HCT116 (cell line): Measurements from ENCODE around the gene RAC2. TPM values are rescaled to one million over a fixed set of nuclear protein-coding genes. Genes with fewer than 3 reads are reported as not detected.

Experiments used
- ATAC-seq: fragments of 200-7000 bp; cut with Tn5 transposase; 2 replicates; pipeline ENCODE4 v1.9.1; 2020; ENCODE audit warnings: mild to moderate bottlenecking, moderate library complexity
- BruUV-seq: library from RNA; stranded (reverse); fragments of 400-500 nt; replicated peaks from 2 replicates; lab custom pipeline; 2021; lab: Mats Ljungman, UMichigan
- CTCF ChIA-PET: fragments of 300-600 bp; sonication (Branson Sonifier 250); formaldehyde crosslinking; loops from one replicate; lab custom pipeline; 2021; ENCODE audit warnings: antibody characterized with exemption; lab: Charles Lee
- POLR2A ChIA-PET: fragments of 300-600, 350-600 bp; sonication (Branson Sonifier 250); formaldehyde crosslinking; loops from one replicate; lab custom pipeline; 2021; ENCODE audit warnings: antibody characterized with exemption; lab: Charles Lee
- RAD21 ChIA-PET, 2 experiments: fragments of 300-600 bp; sonication (Branson Sonifier 250); formaldehyde crosslinking; loops; one replicate each; lab custom pipeline; 2023; ENCODE audit warnings: low total read pairs in 2 of 2; ENCODE audit not compliant: uncharacterized antibody in 2 of 2, unreplicated experiment in 2 of 2, low non-redundant PET in 1 of 2; lab: Charles Lee
- DNase-seq: peaks from one replicate; pipeline ENCODE4 v3.0.0-alpha.2; 2010; ENCODE audit warnings: low read depth, low spot score
- H2AFZ ChIP-seq: fragments of 200-600 bp; shearing (Covaris generic), sonication (generic); 2 replicates; pipeline ENCODE4 v1.6.1; 2017; ENCODE audit warnings: low read depth, mixed run types, mixed read lengths, antibody characterized with exemption, low read length; ENCODE audit not compliant: poor library complexity, severe bottlenecking
- H3K27ac ChIP-seq: 2 replicates; pipeline ENCODE4 v1.5.1; 2012; ENCODE audit warnings: low read depth, low read length
- H3K27me3 ChIP-seq: fragments of 200-600 bp; sonication (generic); 2 replicates; pipeline ENCODE4 v1.6.1; 2016; ENCODE audit warnings: mixed run types, low read length, mixed read lengths; ENCODE audit not compliant: insufficient read depth
- H3K36me3 ChIP-seq, 2 experiments: fragments of 200-500 bp in 1 of 2; fragments of 200-600 bp in 1 of 2; sonication (Bioruptor generic) in 1 of 2; sonication (generic) in 1 of 2; 2 replicates each; pipeline versions ENCODE4 v1.5.1 to v1.6.1; 2014 to 2016; ENCODE audit warnings: low read length in 2 of 2, inconsistent platforms in 1 of 2, mixed read lengths in 1 of 2, mixed run types in 1 of 2; ENCODE audit not compliant: insufficient read depth in 2 of 2, control insufficient read depth in 1 of 2
- H3K4me1 ChIP-seq, 2 experiments: fragments of 200-600 bp in 1 of 2; sonication (generic) in 1 of 2; 2 replicates each; pipeline versions ENCODE4 v1.5.1 to v1.6.1; 2012 to 2017; ENCODE audit warnings: low read length in 2 of 2, inconsistent platforms in 1 of 2, mild to moderate bottlenecking in 1 of 2, mixed read lengths in 1 of 2, mixed run types in 1 of 2, moderate library complexity in 1 of 2; ENCODE audit not compliant: insufficient read depth in 2 of 2, control insufficient read depth in 1 of 2
- H3K4me2 ChIP-seq: fragments of 200-600 bp; sonication (generic); 2 replicates; pipeline ENCODE4 v1.6.1; 2017; ENCODE audit warnings: mixed run types, low read length, mixed read lengths
- H3K4me3 ChIP-seq, 2 experiments: fragments of 200-600 bp in 1 of 2; sonication (generic) in 1 of 2; replicated peaks in 1 of 2; 2 replicates each; pipeline ENCODE4 v1.5.1; 2011 to 2016; ENCODE audit warnings: low read length in 2 of 2, control low read depth in 1 of 2, low read depth in 1 of 2, mild to moderate bottlenecking in 1 of 2, mixed read lengths in 1 of 2, mixed run types in 1 of 2
- H3K79me2 ChIP-seq: fragments of 200-600 bp; sonication (generic); 2 replicates; pipeline ENCODE4 v1.6.1; 2017; ENCODE audit warnings: mild to moderate bottlenecking, mixed run types, low read length, moderate library complexity, mixed read lengths; ENCODE audit not compliant: insufficient read depth
- H3K9ac ChIP-seq: fragments of 200-600 bp; sonication (generic); 2 replicates; pipeline ENCODE4 v1.6.1; 2016; ENCODE audit warnings: low read length, mixed read lengths
- H3K9me2 ChIP-seq: fragments of 200-600 bp; sonication (generic), shearing (Covaris generic); 2 replicates; pipeline ENCODE4 v1.6.1; 2017; ENCODE audit warnings: mixed run types, mild to moderate bottlenecking, moderate library complexity; ENCODE audit not compliant: insufficient read depth
- H3K9me3 ChIP-seq, 2 experiments: fragments of 200-500 bp in 1 of 2; fragments of 200-600 bp in 1 of 2; sonication (Bioruptor generic) in 1 of 2; sonication (generic) in 1 of 2; 2 replicates each; pipeline ENCODE4 v1.6.1; 2014 to 2017; ENCODE audit warnings: low read length in 2 of 2, mixed read lengths in 2 of 2, inconsistent platforms in 1 of 2, low read depth in 1 of 2, mild to moderate bottlenecking in 1 of 2, mixed run types in 1 of 2, moderate library complexity in 1 of 2; ENCODE audit not compliant: control insufficient read depth in 1 of 2, insufficient read depth in 1 of 2
- H4K20me1 ChIP-seq: fragments of 200-600 bp; sonication (generic), shearing (Covaris generic); 2 replicates; pipeline ENCODE4 v1.6.1; 2017; ENCODE audit warnings: mixed run types, mild to moderate bottlenecking, moderate library complexity; ENCODE audit not compliant: insufficient read depth
- CBX3 ChIP-seq: IDR thresholded peaks from 2 replicates; pipeline ENCODE4 v1.6.1; 2012; ENCODE audit warnings: low read depth
- FOSL1 ChIP-seq: IDR thresholded peaks from 2 replicates; pipeline ENCODE4 v1.6.1; 2012; ENCODE audit warnings: low read depth
- JUND ChIP-seq: IDR thresholded peaks from 2 replicates; pipeline ENCODE4 v1.6.1; 2012
- POLR2A ChIP-seq: IDR thresholded peaks from 2 replicates; pipeline ENCODE4 v1.7.0; 2011; ENCODE audit warnings: borderline replicate concordance; ENCODE audit not compliant: insufficient read depth, insufficient read length; ENCODE audit errors: extremely low read depth
- POLR2AphosphoS5 ChIP-seq: IDR thresholded peaks from 2 replicates; pipeline ENCODE4 v1.6.1; 2011; ENCODE audit warnings: mild to moderate bottlenecking, low read depth, low read length, moderate library complexity
- RAD21 ChIP-seq: IDR thresholded peaks from 2 replicates; pipeline ENCODE4 v1.6.1; 2012; ENCODE audit warnings: low read depth, mild to moderate bottlenecking
- SIN3A ChIP-seq: IDR thresholded peaks from 2 replicates; pipeline ENCODE4 v1.6.1; 2012; ENCODE audit warnings: low read depth
- SRF ChIP-seq: IDR thresholded peaks from 2 replicates; pipeline ENCODE4 v1.6.1; 2012; ENCODE audit warnings: low read depth
- YY1 ChIP-seq: IDR thresholded peaks from 2 replicates; pipeline ENCODE4 v1.6.1; 2011; ENCODE audit warnings: low read length, low read depth, moderate library complexity, mild to moderate bottlenecking; ENCODE audit not compliant: insufficient replicate concordance; ENCODE audit errors: extremely low read depth
- ZFX ChIP-seq: fragments of 450-650 bp; IDR thresholded peaks from 2 replicates; pipeline ENCODE4 v1.6.1; 2017
- ZNF274 ChIP-seq: fragments of 200-500 bp; sonication (Bioruptor generic); IDR thresholded peaks from 2 replicates; pipeline ENCODE4 v1.6.1; 2014; ENCODE audit warnings: mild to moderate bottlenecking, low read depth, low read length, inconsistent platforms
- intact Hi-C: fragments of 100-400 bp; cut with micrococcal nuclease; formaldehyde crosslinking; loops from 2 replicates; pipeline ENCODE4 v1.10.0; 2022
- total RNA-seq: library from RNA; stranded (reverse); gene quantifications from one replicate; pipeline ENCODE4 v1.2.1, GENCODE V29; 2021; ENCODE audit not compliant: unreplicated experiment
- TF ChIP-seq, protein P1 (sequence below): IDR thresholded peaks from 2 replicates; pipeline ENCODE4 v1.6.1; 2012
- TF ChIP-seq, protein P2 (sequence below): IDR thresholded peaks from 2 replicates; pipeline ENCODE4 v1.6.1; 2011; ENCODE audit warnings: mild to moderate bottlenecking, low read length, moderate library complexity; ENCODE audit not compliant: insufficient replicate concordance; ENCODE audit errors: extremely low read depth
- TF ChIP-seq, protein P3 (sequence below), 3 experiments: fragments of 200-600 bp in 1 of 3; sonication (generic) in 1 of 3; IDR thresholded peaks in 2 of 3; conservative IDR thresholded peaks in 1 of 3; 2 replicates each; pipeline ENCODE4 v1.5.1; 2012 to 2017; ENCODE audit warnings: low read depth in 2 of 3, low read length in 2 of 3, antibody characterized with exemption in 1 of 3, borderline replicate concordance in 1 of 3, control low read depth in 1 of 3, mild to moderate bottlenecking in 1 of 3, mixed read lengths in 1 of 3, mixed run types in 1 of 3, moderate library complexity in 1 of 3; ENCODE audit not compliant: insufficient read depth in 1 of 3

The RAC2 gene
- total RNA-seq, 1 experiment from 2014 or later = 62.0 TPM

DNA sequence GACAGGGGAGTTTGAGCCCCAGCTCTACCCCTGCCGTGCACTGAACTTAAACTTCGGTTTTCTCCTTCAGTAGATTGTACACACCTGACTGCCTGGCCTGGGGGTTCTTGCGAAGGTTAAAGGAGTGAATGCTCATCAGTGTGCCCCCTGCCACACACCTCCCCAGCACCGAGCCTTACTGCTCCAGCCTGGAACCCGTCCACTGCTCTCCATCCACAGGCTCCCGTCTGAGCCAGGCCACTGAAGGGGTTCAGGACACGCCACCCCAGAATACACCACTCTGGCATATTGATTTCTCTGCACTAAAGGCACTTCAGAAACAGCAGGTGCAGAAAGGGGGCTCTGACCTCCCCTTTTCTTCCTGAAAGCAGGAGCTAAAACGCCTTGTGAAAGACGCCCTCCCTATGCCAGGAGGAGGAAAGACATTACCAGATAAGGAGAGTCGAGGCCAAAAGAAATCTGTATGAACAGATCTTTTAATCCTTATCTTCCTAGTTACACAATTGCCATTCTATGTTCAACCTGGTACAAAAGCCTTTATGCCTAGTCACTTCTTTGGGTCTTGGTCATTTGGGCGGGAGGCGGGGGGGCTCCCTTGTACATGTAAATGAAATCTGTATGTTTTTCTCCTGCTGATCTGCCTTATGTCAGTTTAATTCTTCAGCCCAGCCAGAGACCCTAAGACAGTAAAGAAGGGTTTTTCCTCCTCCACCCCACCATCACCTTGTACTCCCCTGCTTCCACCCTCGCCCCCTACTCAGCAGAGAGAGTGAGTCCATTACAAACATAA is 29.9 kb downstream of the RAC2 start:
- CTCF ChIA-PET = no interaction called here
- Histone ChIP-seq H3K4me2 (no peak overlapping the region), H4K20me1 (no peaks in the 10 kb centered on the region), H3K27ac (no peak overlapping the region), H3K27me3 (no peaks in the 10 kb centered on the region), H3K9me2 (no peaks in the 10 kb centered on the region), H2AFZ (no peak overlapping the region), H3K9me3 (no peaks in the 10 kb centered on the region), H3K79me2 (no peaks in the 10 kb centered on the region), H3K36me3 (no peaks in the 10 kb centered on the region), H3K9ac (no peak overlapping the region), H3K4me1 (no peaks in the 10 kb centered on the region), H3K4me3 (no peak overlapping the region)
- ATAC-seq (no peak), DNase-seq (no peak)
- no TSS peak for BruUV-seq
- POLR2A ChIA-PET = no interaction called here
- RAD21 ChIA-PET = no interaction called here
- TF ChIP-seq RAD21 (no peak), CBX3 (no peak), SIN3A (no peak), POLR2A (no peak), JUND (no peak), ZFX (no peak), POLR2AphosphoS5 (no peak), FOSL1 (no peak), YY1 (no peak), ZNF274 (no peak), SRF (no peak)
- TF ChIP-seq, protein P1, sequence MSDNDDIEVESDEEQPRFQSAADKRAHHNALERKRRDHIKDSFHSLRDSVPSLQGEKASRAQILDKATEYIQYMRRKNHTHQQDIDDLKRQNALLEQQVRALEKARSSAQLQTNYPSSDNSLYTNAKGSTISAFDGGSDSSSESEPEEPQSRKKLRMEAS = no peak
- TF ChIP-seq, protein P2, sequence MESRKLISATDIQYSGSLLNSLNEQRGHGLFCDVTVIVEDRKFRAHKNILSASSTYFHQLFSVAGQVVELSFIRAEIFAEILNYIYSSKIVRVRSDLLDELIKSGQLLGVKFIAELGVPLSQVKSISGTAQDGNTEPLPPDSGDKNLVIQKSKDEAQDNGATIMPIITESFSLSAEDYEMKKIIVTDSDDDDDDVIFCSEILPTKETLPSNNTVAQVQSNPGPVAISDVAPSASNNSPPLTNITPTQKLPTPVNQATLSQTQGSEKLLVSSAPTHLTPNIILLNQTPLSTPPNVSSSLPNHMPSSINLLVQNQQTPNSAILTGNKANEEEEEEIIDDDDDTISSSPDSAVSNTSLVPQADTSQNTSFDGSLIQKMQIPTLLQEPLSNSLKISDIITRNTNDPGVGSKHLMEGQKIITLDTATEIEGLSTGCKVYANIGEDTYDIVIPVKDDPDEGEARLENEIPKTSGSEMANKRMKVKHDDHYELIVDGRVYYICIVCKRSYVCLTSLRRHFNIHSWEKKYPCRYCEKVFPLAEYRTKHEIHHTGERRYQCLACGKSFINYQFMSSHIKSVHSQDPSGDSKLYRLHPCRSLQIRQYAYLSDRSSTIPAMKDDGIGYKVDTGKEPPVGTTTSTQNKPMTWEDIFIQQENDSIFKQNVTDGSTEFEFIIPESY = no peak
- TF ChIP-seq, protein P3, sequence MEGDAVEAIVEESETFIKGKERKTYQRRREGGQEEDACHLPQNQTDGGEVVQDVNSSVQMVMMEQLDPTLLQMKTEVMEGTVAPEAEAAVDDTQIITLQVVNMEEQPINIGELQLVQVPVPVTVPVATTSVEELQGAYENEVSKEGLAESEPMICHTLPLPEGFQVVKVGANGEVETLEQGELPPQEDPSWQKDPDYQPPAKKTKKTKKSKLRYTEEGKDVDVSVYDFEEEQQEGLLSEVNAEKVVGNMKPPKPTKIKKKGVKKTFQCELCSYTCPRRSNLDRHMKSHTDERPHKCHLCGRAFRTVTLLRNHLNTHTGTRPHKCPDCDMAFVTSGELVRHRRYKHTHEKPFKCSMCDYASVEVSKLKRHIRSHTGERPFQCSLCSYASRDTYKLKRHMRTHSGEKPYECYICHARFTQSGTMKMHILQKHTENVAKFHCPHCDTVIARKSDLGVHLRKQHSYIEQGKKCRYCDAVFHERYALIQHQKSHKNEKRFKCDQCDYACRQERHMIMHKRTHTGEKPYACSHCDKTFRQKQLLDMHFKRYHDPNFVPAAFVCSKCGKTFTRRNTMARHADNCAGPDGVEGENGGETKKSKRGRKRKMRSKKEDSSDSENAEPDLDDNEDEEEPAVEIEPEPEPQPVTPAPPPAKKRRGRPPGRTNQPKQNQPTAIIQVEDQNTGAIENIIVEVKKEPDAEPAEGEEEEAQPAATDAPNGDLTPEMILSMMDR (IDR thresholded peaks at IDR 0.05 in 2 of 3, conservative IDR thresholded peaks at IDR 0.05 in 1 of 3; ENCODE audit: borderline replicate concordance in 1 of 3, insufficient read depth in 1 of 3, low read depth in 2 of 3, low read length in 2 of 3) = no peak
- intact Hi-C loops = no loop called here
